WTC11 (cell line): ENCODE data around the gene PREX1. TPM values are rescaled to one million over a fixed set of nuclear protein-coding genes. Genes with fewer than 3 reads are reported as not detected.

ENCODE experiments used
- ATAC-seq: fragments of 200-7000 bp; cut with Tn5 transposase; 2 replicates; pipeline ENCODE4 v1.10.0; 2021; ENCODE audit warnings: mild to moderate bottlenecking, moderate library complexity
- CTCF ChIA-PET: fragments of 300-600 bp; sonication (Branson Sonifier 250); formaldehyde crosslinking; loops from one replicate; lab custom pipeline; 2021; ENCODE audit warnings: antibody characterized with exemption; lab: Charles Lee
- POLR2A ChIA-PET: fragments of 350-600 bp; sonication (Branson Sonifier 250); formaldehyde crosslinking; loops from one replicate; lab custom pipeline; 2021; ENCODE audit warnings: antibody characterized with exemption; lab: Charles Lee
- DNase-seq: peaks from one replicate; pipeline ENCODE4 v3.0.0; 2021; ENCODE audit warnings: low spot score
- H3K27ac Mint-ChIP-seq: 2 replicates; pipeline ENCODE4 v1.8.0; 2021; ENCODE audit warnings: mixed read lengths
- H3K27me3 Mint-ChIP-seq: 2 replicates; pipeline ENCODE4 v1.8.0; 2021; ENCODE audit warnings: low read depth, mild to moderate bottlenecking, moderate library complexity, mixed read lengths
- H3K36me3 Mint-ChIP-seq: 2 replicates; pipeline ENCODE4 v1.8.0; 2021; ENCODE audit warnings: mixed read lengths
- H3K4me1 Mint-ChIP-seq: 2 replicates; pipeline ENCODE4 v1.8.0; 2022; ENCODE audit warnings: mixed read lengths
- H3K4me3 Mint-ChIP-seq: 2 replicates; pipeline ENCODE4 v1.8.0; 2021; ENCODE audit warnings: mild to moderate bottlenecking, moderate library complexity, mixed read lengths
- H3K9me3 Mint-ChIP-seq: 2 replicates; pipeline ENCODE4 v1.8.0; 2021; ENCODE audit warnings: mixed read lengths
- ELF4 ChIP-seq: sonication (generic); formaldehyde crosslinking; IDR thresholded peaks from 2 replicates; pipeline ENCODE4 v1.8.1; 2022; ENCODE audit warnings: low read depth, mild to moderate bottlenecking, moderate library complexity, missing genetic modification reagents
- EMX1 ChIP-seq: fragments of 250-450 bp; sonication (Bioruptor Pico); IDR thresholded peaks from 2 replicates; pipeline ENCODE4 v1.8.0; 2021; ENCODE audit warnings: mild to moderate bottlenecking
- ESRRA ChIP-seq: sonication (generic); formaldehyde crosslinking; IDR thresholded peaks from 2 replicates; pipeline ENCODE4 v1.8.1; 2022; ENCODE audit warnings: mild to moderate bottlenecking, missing genetic modification reagents, borderline replicate concordance
- ETV6 ChIP-seq: sonication (generic); formaldehyde crosslinking; IDR thresholded peaks from 2 replicates; pipeline ENCODE4 v1.8.1; 2022; ENCODE audit warnings: mild to moderate bottlenecking, missing genetic modification reagents
- FOXJ3 ChIP-seq: sonication (generic); formaldehyde crosslinking; IDR thresholded peaks from 2 replicates; pipeline ENCODE4 v1.9.0; 2021; ENCODE audit warnings: missing genetic modification reagents, mild to moderate bottlenecking, borderline replicate concordance
- FOXP1 ChIP-seq: sonication (generic); formaldehyde crosslinking; IDR thresholded peaks from 2 replicates; pipeline ENCODE4 v1.8.0; 2022; ENCODE audit warnings: missing genetic modification reagents, mild to moderate bottlenecking, moderate library complexity, borderline replicate concordance
- GTF2I ChIP-seq: fragments of 250-450 bp; sonication (Bioruptor Pico); conservative IDR thresholded peaks from 2 replicates; pipeline ENCODE4 v1.4.0; 2021; ENCODE audit warnings: mild to moderate bottlenecking
- IRF1 ChIP-seq: sonication (generic); formaldehyde crosslinking; IDR thresholded peaks from 2 replicates; pipeline ENCODE4 v1.8.0; 2023; ENCODE audit warnings: missing genetic modification reagents
- IRF2 ChIP-seq: sonication (generic); formaldehyde crosslinking; IDR thresholded peaks from 2 replicates; pipeline ENCODE4 v1.8.0; 2022; ENCODE audit warnings: low read depth, missing genetic modification reagents, borderline replicate concordance
- JUN ChIP-seq: sonication (generic); formaldehyde crosslinking; IDR thresholded peaks from 2 replicates; pipeline ENCODE4 v1.8.0; 2023; ENCODE audit warnings: mild to moderate bottlenecking, missing genetic modification reagents
- KAT7 ChIP-seq: sonication (generic); formaldehyde crosslinking; IDR thresholded peaks from 2 replicates; pipeline ENCODE4 v1.8.1; 2023; ENCODE audit warnings: missing genetic modification reagents, mild to moderate bottlenecking, borderline replicate concordance
- NFE2L1 ChIP-seq: sonication (generic); formaldehyde crosslinking; IDR thresholded peaks from 2 replicates; pipeline ENCODE4 v1.8.1; 2023; ENCODE audit warnings: missing genetic modification reagents
- NR2C2 ChIP-seq: sonication (generic); formaldehyde crosslinking; IDR thresholded peaks from 2 replicates; pipeline ENCODE4 v1.8.0; 2022; ENCODE audit warnings: mild to moderate bottlenecking, missing genetic modification reagents
- PRRX2 ChIP-seq: fragments of 250-450 bp; sonication (Bioruptor Pico); IDR thresholded peaks from 2 replicates; pipeline ENCODE4 v1.8.0; 2021; ENCODE audit warnings: mild to moderate bottlenecking
- SP1 ChIP-seq: sonication (generic); formaldehyde crosslinking; conservative IDR thresholded peaks from 2 replicates; pipeline ENCODE4 v1.8.1; 2022; ENCODE audit warnings: missing genetic modification reagents
- STAT6 ChIP-seq: sonication (generic); formaldehyde crosslinking; conservative IDR thresholded peaks from 2 replicates; pipeline ENCODE4 v1.8.1; 2023; ENCODE audit warnings: mild to moderate bottlenecking, low read depth, missing genetic modification reagents, moderate library complexity
- TEAD1 ChIP-seq: sonication (generic); formaldehyde crosslinking; IDR thresholded peaks from 2 replicates; pipeline ENCODE4 v1.8.0; 2022; ENCODE audit warnings: mild to moderate bottlenecking, missing genetic modification reagents
- TEAD4 ChIP-seq: sonication (generic); formaldehyde crosslinking; IDR thresholded peaks from 2 replicates; pipeline ENCODE4 v1.8.0; 2022; ENCODE audit warnings: mild to moderate bottlenecking, missing genetic modification reagents
- ZNF138 ChIP-seq: sonication (generic); formaldehyde crosslinking; conservative IDR thresholded peaks from 2 replicates; pipeline ENCODE4 v1.8.1; 2022; ENCODE audit warnings: mild to moderate bottlenecking, moderate library complexity, missing genetic modification reagents
- ZNF219 ChIP-seq: sonication (generic); formaldehyde crosslinking; IDR thresholded peaks from 2 replicates; pipeline ENCODE4 v1.8.0; 2023; ENCODE audit warnings: missing genetic modification reagents, mild to moderate bottlenecking, borderline replicate concordance
- ZNF317 ChIP-seq: sonication (generic); formaldehyde crosslinking; IDR thresholded peaks from 2 replicates; pipeline ENCODE4 v1.8.1; 2023; ENCODE audit warnings: low read depth, mild to moderate bottlenecking, moderate library complexity, missing genetic modification reagents, borderline replicate concordance
- ZNF423 ChIP-seq: fragments of 250-450 bp; sonication (Bioruptor Pico); IDR thresholded peaks from 2 replicates; pipeline ENCODE4 v2.1.2; 2022; ENCODE audit warnings: mild to moderate bottlenecking, moderate library complexity
- total RNA-seq: library from RNA; stranded (reverse); gene quantifications from 3 replicates; pipeline ENCODE4 v1.2.3, GENCODE V29; 2021
- TF ChIP-seq, protein P1 (sequence below): fragments of 250-450 bp; sonication (Bioruptor Pico); IDR thresholded peaks from 2 replicates; pipeline ENCODE4 v1.9.0; 2021; ENCODE audit warnings: mild to moderate bottlenecking, borderline replicate concordance
- TF ChIP-seq, protein P2 (sequence below): sonication (generic); formaldehyde crosslinking; conservative IDR thresholded peaks from 2 replicates; pipeline ENCODE4 v1.8.1; 2022; ENCODE audit warnings: mild to moderate bottlenecking, missing genetic modification reagents
- TF ChIP-seq, protein P3 (sequence below): fragments of 250-450 bp; sonication (Bioruptor Pico); IDR thresholded peaks from 2 replicates; pipeline ENCODE4 v1.8.0; 2021; ENCODE audit warnings: mild to moderate bottlenecking
- TF ChIP-seq, protein P4 (sequence below): fragments of 250-450 bp; sonication (Bioruptor Pico); IDR thresholded peaks from 2 replicates; pipeline ENCODE4 v1.9.0; 2021; ENCODE audit warnings: moderate library complexity, mild to moderate bottlenecking, inconsistent platforms, borderline replicate concordance

PREX1 gene
- total RNA-seq, 1 experiment from 2014 or later = 17.3 TPM

GRCh38 chr20:48772183-48772976 is 55.4 kb downstream of the PREX1 start:
- ChIA-PET POLR2A (no interaction called here), CTCF (no interaction called here)
- no peak for DNase-seq
- ATAC-seq = no peak
- H3K4me1 Mint-ChIP-seq = peaks cover 26% of the 10 kb centered on the region
- peaks cover 17% of the 10 kb centered on the region for H3K9me3 Mint-ChIP-seq
- peaks cover 6% of the 10 kb centered on the region; the same call in 1 of the 2 replicates for H3K27me3 Mint-ChIP-seq
- H3K27ac Mint-ChIP-seq = no peak overlapping the region
- peaks cover 11% of the 10 kb centered on the region for H3K36me3 Mint-ChIP-seq
- H3K4me3 Mint-ChIP-seq = no peak overlapping the region
- no peak for TF ChIP-seq TEAD4
- no peak for TF ChIP-seq EMX1 (CRISPR knock-in tag)
- no peak for TF ChIP-seq TEAD1 (CRISPR knock-in tag)
- TF ChIP-seq, protein P1, sequence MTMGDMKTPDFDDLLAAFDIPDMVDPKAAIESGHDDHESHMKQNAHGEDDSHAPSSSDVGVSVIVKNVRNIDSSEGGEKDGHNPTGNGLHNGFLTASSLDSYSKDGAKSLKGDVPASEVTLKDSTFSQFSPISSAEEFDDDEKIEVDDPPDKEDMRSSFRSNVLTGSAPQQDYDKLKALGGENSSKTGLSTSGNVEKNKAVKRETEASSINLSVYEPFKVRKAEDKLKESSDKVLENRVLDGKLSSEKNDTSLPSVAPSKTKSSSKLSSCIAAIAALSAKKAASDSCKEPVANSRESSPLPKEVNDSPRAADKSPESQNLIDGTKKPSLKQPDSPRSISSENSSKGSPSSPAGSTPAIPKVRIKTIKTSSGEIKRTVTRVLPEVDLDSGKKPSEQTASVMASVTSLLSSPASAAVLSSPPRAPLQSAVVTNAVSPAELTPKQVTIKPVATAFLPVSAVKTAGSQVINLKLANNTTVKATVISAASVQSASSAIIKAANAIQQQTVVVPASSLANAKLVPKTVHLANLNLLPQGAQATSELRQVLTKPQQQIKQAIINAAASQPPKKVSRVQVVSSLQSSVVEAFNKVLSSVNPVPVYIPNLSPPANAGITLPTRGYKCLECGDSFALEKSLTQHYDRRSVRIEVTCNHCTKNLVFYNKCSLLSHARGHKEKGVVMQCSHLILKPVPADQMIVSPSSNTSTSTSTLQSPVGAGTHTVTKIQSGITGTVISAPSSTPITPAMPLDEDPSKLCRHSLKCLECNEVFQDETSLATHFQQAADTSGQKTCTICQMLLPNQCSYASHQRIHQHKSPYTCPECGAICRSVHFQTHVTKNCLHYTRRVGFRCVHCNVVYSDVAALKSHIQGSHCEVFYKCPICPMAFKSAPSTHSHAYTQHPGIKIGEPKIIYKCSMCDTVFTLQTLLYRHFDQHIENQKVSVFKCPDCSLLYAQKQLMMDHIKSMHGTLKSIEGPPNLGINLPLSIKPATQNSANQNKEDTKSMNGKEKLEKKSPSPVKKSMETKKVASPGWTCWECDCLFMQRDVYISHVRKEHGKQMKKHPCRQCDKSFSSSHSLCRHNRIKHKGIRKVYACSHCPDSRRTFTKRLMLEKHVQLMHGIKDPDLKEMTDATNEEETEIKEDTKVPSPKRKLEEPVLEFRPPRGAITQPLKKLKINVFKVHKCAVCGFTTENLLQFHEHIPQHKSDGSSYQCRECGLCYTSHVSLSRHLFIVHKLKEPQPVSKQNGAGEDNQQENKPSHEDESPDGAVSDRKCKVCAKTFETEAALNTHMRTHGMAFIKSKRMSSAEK (CRISPR knock-in tag) = no peak
- TF ChIP-seq ESRRA = no peak
- TF ChIP-seq JUN (CRISPR knock-in tag) = no peak
- TF ChIP-seq FOXJ3 (CRISPR knock-in tag) = no peak
- TF ChIP-seq KAT7 (CRISPR knock-in tag) = no peak
- no peak for TF ChIP-seq ZNF317 (CRISPR knock-in tag)
- no peak for TF ChIP-seq ZNF219
- TF ChIP-seq, protein P2, sequence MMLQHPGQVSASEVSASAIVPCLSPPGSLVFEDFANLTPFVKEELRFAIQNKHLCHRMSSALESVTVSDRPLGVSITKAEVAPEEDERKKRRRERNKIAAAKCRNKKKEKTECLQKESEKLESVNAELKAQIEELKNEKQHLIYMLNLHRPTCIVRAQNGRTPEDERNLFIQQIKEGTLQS (CRISPR knock-in tag) = no peak
- no peak for TF ChIP-seq IRF1
- TF ChIP-seq, all 79 proteins: peak for 0

- POLR2A ChIA-PET = no interaction called here
- Mint-ChIP-seq H3K27me3 (peaks cover 6% of the 10 kb centered on the region; the same call in 1 of the 2 replicates), H3K4me3 (no peak overlapping the region), H3K27ac (no peak overlapping the region), H3K4me1 (peaks cover 26% of the 10 kb centered on the region), H3K9me3 (peaks cover 14% of the 10 kb centered on the region), H3K36me3 (peaks cover 12% of the 10 kb centered on the region)
- DNase-seq = no peak
- CTCF ChIA-PET = no interaction called here
- ATAC-seq = no peak
- no peak for TF ChIP-seq ELF4 (CRISPR knock-in tag)
- no peak for TF ChIP-seq IRF2 (CRISPR knock-in tag)
- TF ChIP-seq ZNF317 (CRISPR knock-in tag) = no peak
- no peak for TF ChIP-seq PRRX2 (CRISPR knock-in tag)
- no peak for TF ChIP-seq GTF2I (CRISPR knock-in tag)
- TF ChIP-seq, protein P3, sequence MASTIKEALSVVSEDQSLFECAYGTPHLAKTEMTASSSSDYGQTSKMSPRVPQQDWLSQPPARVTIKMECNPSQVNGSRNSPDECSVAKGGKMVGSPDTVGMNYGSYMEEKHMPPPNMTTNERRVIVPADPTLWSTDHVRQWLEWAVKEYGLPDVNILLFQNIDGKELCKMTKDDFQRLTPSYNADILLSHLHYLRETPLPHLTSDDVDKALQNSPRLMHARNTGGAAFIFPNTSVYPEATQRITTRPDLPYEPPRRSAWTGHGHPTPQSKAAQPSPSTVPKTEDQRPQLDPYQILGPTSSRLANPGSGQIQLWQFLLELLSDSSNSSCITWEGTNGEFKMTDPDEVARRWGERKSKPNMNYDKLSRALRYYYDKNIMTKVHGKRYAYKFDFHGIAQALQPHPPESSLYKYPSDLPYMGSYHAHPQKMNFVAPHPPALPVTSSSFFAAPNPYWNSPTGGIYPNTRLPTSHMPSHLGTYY (CRISPR knock-in tag) = no peak
- TF ChIP-seq STAT6 = no peak
- TF ChIP-seq FOXP1 (CRISPR knock-in tag) = no peak
- TF ChIP-seq ETV6 (CRISPR knock-in tag) = no peak
- no peak for TF ChIP-seq FOXJ3 (CRISPR knock-in tag)
- no peak for TF ChIP-seq ZNF138 (CRISPR knock-in tag)
- no peak for TF ChIP-seq NFE2L1 (CRISPR knock-in tag)
- TF ChIP-seq ZNF423 = no peak
- TF ChIP-seq SP1 (CRISPR knock-in tag) = no peak
- TF ChIP-seq NR2C2 (CRISPR knock-in tag) = no peak
- TF ChIP-seq, protein P4, sequence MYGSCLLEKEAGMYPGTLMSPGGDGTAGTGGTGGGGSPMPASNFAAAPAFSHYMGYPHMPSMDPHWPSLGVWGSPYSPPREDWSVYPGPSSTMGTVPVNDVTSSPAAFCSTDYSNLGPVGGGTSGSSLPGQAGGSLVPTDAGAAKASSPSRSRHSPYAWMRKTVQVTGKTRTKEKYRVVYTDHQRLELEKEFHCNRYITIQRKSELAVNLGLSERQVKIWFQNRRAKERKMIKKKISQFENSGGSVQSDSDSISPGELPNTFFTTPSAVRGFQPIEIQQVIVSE (CRISPR knock-in tag) = no peak
These were observed 56.3 kb downstream of the PREX1 start for GRCh38 chr20:48771542-48771941.
